WTC11 (cell line): ENCODE measurements around the gene CLIC3. TPM values are rescaled to one million over a fixed set of nuclear protein-coding genes. Genes with fewer than 3 reads are reported as not detected.

Experiments
- ATAC-seq: fragments of 200-7000 bp; cut with Tn5 transposase; 2 replicates; pipeline ENCODE4 v1.10.0; 2021; ENCODE audit warnings: mild to moderate bottlenecking, moderate library complexity
- CTCF ChIA-PET: fragments of 300-600 bp; sonication (Branson Sonifier 250); formaldehyde crosslinking; loops from one replicate; lab custom pipeline; 2021; ENCODE audit warnings: antibody characterized with exemption; lab: Charles Lee
- POLR2A ChIA-PET: fragments of 350-600 bp; sonication (Branson Sonifier 250); formaldehyde crosslinking; loops from one replicate; lab custom pipeline; 2021; ENCODE audit warnings: antibody characterized with exemption; lab: Charles Lee
- DNase-seq: peaks from one replicate; pipeline ENCODE4 v3.0.0; 2021; ENCODE audit warnings: low spot score
- H3K27ac Mint-ChIP-seq: 2 replicates; pipeline ENCODE4 v1.8.0; 2021; ENCODE audit warnings: mixed read lengths
- H3K27me3 Mint-ChIP-seq: 2 replicates; pipeline ENCODE4 v1.8.0; 2021; ENCODE audit warnings: low read depth, mild to moderate bottlenecking, moderate library complexity, mixed read lengths
- H3K36me3 Mint-ChIP-seq: 2 replicates; pipeline ENCODE4 v1.8.0; 2021; ENCODE audit warnings: mixed read lengths
- H3K4me1 Mint-ChIP-seq: 2 replicates; pipeline ENCODE4 v1.8.0; 2022; ENCODE audit warnings: mixed read lengths
- H3K4me3 Mint-ChIP-seq: 2 replicates; pipeline ENCODE4 v1.8.0; 2021; ENCODE audit warnings: mild to moderate bottlenecking, moderate library complexity, mixed read lengths
- H3K9me3 Mint-ChIP-seq: 2 replicates; pipeline ENCODE4 v1.8.0; 2021; ENCODE audit warnings: mixed read lengths
- ATF2 ChIP-seq: sonication (generic); formaldehyde crosslinking; IDR thresholded peaks from 2 replicates; pipeline ENCODE4 v1.8.1; 2022; ENCODE audit warnings: low read depth, missing genetic modification reagents, borderline replicate concordance
- CREB1 ChIP-seq: sonication (generic); formaldehyde crosslinking; IDR thresholded peaks from 2 replicates; pipeline ENCODE4 v1.8.0; 2023; ENCODE audit warnings: mild to moderate bottlenecking, missing genetic modification reagents
- ELF4 ChIP-seq: sonication (generic); formaldehyde crosslinking; IDR thresholded peaks from 2 replicates; pipeline ENCODE4 v1.8.1; 2022; ENCODE audit warnings: low read depth, mild to moderate bottlenecking, moderate library complexity, missing genetic modification reagents
- GRHL2 ChIP-seq: fragments of 250-450 bp; sonication (Bioruptor Pico); IDR thresholded peaks from 2 replicates; pipeline ENCODE4 v1.8.0; 2022; ENCODE audit warnings: mild to moderate bottlenecking, moderate library complexity; ENCODE audit not compliant: insufficient replicate concordance, severe bottlenecking
- HMGXB4 ChIP-seq: sonication (generic); formaldehyde crosslinking; IDR thresholded peaks from 2 replicates; pipeline ENCODE4 v1.8.1; 2023; ENCODE audit warnings: mild to moderate bottlenecking, moderate library complexity, missing genetic modification reagents
- SMAD3 ChIP-seq: sonication (generic); formaldehyde crosslinking; IDR thresholded peaks from 2 replicates; pipeline ENCODE4 v1.8.0; 2022; ENCODE audit warnings: missing genetic modification reagents, mild to moderate bottlenecking, borderline replicate concordance
- ZNF121 ChIP-seq: sonication (generic); formaldehyde crosslinking; IDR thresholded peaks from 2 replicates; pipeline ENCODE4 v1.8.0; 2023; ENCODE audit warnings: missing genetic modification reagents
- ZNF512 ChIP-seq: sonication (generic); formaldehyde crosslinking; IDR thresholded peaks from 2 replicates; pipeline ENCODE4 v1.8.1; 2022; ENCODE audit warnings: missing genetic modification reagents, borderline replicate concordance
- total RNA-seq: library from RNA; stranded (reverse); gene quantifications from 3 replicates; pipeline ENCODE4 v1.2.3, GENCODE V29; 2021
- TF ChIP-seq, protein P1 (sequence below): sonication (generic); formaldehyde crosslinking; IDR thresholded peaks from 2 replicates; pipeline ENCODE4 v1.8.0; 2023; ENCODE audit warnings: missing genetic modification reagents
- TF ChIP-seq, protein P2 (sequence below): fragments of 250-450 bp; sonication (Bioruptor Pico); IDR thresholded peaks from 2 replicates; pipeline ENCODE4 v1.9.0; 2021; ENCODE audit warnings: mild to moderate bottlenecking, borderline replicate concordance
- TF ChIP-seq, protein P3 (sequence below): sonication (generic); formaldehyde crosslinking; IDR thresholded peaks from 2 replicates; pipeline ENCODE4 v1.8.1; 2022; ENCODE audit warnings: mild to moderate bottlenecking, moderate library complexity, missing genetic modification reagents
- TF ChIP-seq, protein P4 (sequence below): sonication (generic); formaldehyde crosslinking; IDR thresholded peaks from 2 replicates; pipeline ENCODE4 v1.8.0; 2023; ENCODE audit warnings: mild to moderate bottlenecking, missing genetic modification reagents

Gene CLIC3
- total RNA-seq, 1 experiment from 2014 or later: 0.31 TPM

GRCh38 chr9:137028263-137029057, 32.1 kb upstream of the CLIC3 start (continued):
- peak; percentile 70; the same call in 1 of the 2 replicates for TF ChIP-seq HMGXB4 (CRISPR knock-in tag)
- TF ChIP-seq, protein P1, sequence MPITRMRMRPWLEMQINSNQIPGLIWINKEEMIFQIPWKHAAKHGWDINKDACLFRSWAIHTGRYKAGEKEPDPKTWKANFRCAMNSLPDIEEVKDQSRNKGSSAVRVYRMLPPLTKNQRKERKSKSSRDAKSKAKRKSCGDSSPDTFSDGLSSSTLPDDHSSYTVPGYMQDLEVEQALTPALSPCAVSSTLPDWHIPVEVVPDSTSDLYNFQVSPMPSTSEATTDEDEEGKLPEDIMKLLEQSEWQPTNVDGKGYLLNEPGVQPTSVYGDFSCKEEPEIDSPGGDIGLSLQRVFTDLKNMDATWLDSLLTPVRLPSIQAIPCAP: no peak
- no peak for TF ChIP-seq ZNF512 (CRISPR knock-in tag)
- no peak for TF ChIP-seq CREB1 (CRISPR knock-in tag)
- TF ChIP-seq ZNF121 (CRISPR knock-in tag): no peak
- TF ChIP-seq ATF2: no peak
- no peak for TF ChIP-seq ELF4 (CRISPR knock-in tag)
- TF ChIP-seq, protein P2, sequence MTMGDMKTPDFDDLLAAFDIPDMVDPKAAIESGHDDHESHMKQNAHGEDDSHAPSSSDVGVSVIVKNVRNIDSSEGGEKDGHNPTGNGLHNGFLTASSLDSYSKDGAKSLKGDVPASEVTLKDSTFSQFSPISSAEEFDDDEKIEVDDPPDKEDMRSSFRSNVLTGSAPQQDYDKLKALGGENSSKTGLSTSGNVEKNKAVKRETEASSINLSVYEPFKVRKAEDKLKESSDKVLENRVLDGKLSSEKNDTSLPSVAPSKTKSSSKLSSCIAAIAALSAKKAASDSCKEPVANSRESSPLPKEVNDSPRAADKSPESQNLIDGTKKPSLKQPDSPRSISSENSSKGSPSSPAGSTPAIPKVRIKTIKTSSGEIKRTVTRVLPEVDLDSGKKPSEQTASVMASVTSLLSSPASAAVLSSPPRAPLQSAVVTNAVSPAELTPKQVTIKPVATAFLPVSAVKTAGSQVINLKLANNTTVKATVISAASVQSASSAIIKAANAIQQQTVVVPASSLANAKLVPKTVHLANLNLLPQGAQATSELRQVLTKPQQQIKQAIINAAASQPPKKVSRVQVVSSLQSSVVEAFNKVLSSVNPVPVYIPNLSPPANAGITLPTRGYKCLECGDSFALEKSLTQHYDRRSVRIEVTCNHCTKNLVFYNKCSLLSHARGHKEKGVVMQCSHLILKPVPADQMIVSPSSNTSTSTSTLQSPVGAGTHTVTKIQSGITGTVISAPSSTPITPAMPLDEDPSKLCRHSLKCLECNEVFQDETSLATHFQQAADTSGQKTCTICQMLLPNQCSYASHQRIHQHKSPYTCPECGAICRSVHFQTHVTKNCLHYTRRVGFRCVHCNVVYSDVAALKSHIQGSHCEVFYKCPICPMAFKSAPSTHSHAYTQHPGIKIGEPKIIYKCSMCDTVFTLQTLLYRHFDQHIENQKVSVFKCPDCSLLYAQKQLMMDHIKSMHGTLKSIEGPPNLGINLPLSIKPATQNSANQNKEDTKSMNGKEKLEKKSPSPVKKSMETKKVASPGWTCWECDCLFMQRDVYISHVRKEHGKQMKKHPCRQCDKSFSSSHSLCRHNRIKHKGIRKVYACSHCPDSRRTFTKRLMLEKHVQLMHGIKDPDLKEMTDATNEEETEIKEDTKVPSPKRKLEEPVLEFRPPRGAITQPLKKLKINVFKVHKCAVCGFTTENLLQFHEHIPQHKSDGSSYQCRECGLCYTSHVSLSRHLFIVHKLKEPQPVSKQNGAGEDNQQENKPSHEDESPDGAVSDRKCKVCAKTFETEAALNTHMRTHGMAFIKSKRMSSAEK (CRISPR knock-in tag): no peak

GRCh38 chr9:137027369-137028262, 31.2 kb upstream of the CLIC3 start, which contains the start of gene ABCA2:
ABCA2 (minus strand) TSS chr9:137028237; CDS start chr9:137028140, 97 bp downstream.
- Mint-ChIP-seq H3K27me3 (peaks cover 17% of the 10 kb centered on the region), H3K4me3 (peak within 1 kb of the TSS; percentile 69), H3K27ac (no peak within 1 kb of the TSS), H3K4me1 (0 out of 2 replicates have a peak, but pooled peaks cover 2% of the 10 kb centered on the region), H3K36me3 (no peaks in the 10 kb centered on the region), H3K9me3 (no peaks in the 10 kb centered on the region)
- ATAC-seq (no peak; the same call in none of the 2 replicates), DNase-seq (peak; percentile 41)
- TF ChIP-seq GRHL2 (CRISPR knock-in tag) (no peak), SMAD3 (CRISPR knock-in tag) (no peak), HMGXB4 (CRISPR knock-in tag) (no peak)
- TF ChIP-seq, protein P3, sequence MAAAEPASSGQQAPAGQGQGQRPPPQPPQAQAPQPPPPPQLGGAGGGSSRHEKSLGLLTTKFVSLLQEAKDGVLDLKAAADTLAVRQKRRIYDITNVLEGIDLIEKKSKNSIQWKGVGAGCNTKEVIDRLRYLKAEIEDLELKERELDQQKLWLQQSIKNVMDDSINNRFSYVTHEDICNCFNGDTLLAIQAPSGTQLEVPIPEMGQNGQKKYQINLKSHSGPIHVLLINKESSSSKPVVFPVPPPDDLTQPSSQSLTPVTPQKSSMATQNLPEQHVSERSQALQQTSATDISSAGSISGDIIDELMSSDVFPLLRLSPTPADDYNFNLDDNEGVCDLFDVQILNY (CRISPR knock-in tag): 0 out of 2 replicates have a peak, but pooled peaks have one; percentile 43
- TF ChIP-seq, protein P4, sequence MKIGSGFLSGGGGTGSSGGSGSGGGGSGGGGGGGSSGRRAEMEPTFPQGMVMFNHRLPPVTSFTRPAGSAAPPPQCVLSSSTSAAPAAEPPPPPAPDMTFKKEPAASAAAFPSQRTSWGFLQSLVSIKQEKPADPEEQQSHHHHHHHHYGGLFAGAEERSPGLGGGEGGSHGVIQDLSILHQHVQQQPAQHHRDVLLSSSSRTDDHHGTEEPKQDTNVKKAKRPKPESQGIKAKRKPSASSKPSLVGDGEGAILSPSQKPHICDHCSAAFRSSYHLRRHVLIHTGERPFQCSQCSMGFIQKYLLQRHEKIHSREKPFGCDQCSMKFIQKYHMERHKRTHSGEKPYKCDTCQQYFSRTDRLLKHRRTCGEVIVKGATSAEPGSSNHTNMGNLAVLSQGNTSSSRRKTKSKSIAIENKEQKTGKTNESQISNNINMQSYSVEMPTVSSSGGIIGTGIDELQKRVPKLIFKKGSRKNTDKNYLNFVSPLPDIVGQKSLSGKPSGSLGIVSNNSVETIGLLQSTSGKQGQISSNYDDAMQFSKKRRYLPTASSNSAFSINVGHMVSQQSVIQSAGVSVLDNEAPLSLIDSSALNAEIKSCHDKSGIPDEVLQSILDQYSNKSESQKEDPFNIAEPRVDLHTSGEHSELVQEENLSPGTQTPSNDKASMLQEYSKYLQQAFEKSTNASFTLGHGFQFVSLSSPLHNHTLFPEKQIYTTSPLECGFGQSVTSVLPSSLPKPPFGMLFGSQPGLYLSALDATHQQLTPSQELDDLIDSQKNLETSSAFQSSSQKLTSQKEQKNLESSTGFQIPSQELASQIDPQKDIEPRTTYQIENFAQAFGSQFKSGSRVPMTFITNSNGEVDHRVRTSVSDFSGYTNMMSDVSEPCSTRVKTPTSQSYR: no peak
- POLR2A ChIA-PET: no interaction called here
- CTCF ChIA-PET: interaction anchor here (0.6 to 3.8 kb wide), 28 partner anchors 8 to 249 kb away, joined by 3 to 58 read pairs (median 12); partner anchors contain the start of genes CCDC183, CLIC3, ENTPD2 and FBXW5
